Dermis microvascular lymphatic vessel endothelial cell (primary cell): ENCODE data around the gene APBB2. TPM values are rescaled to one million over a fixed set of nuclear protein-coding genes. Genes with fewer than 3 reads are reported as not detected.
A peak's percentile ranks its signal among the peaks of the same experiment; 100 is the strongest.
"Not testable (repeated sequence)": the region's sequence is repeated elsewhere in the genome, so short reads cannot be mapped to it uniquely, and the experiment has no call there.

Experiments
- DNase-seq, 2 donors: peaks; one replicate each; pipeline versions ENCODE4 v3.0.0 to v3.0.0-alpha.2; 2010; ENCODE audit warnings: low read depth in 2 of 2
- total RNA-seq: library from RNA; depleted of rRNA; stranded (reverse); fragments of >200 nt; gene quantifications from 2 replicates; pipeline ENCODE4 v1.2.1, GENCODE V29; 2014

APBB2 gene
- total RNA-seq, 1 donor from 2014 or later, result 30.9 TPM

GRCh38 chr4:40832175-40832574 is 382.2 kb downstream of the APBB2 start:
- no peak for DNase-seq

- DNase-seq, result no peak
Measured at GRCh38 chr4:40831146-40831907, 383.0 kb downstream of the APBB2 start.

- DNase-seq, result no peak
Measured at GRCh38 chr4:40829586-40829985, 384.8 kb downstream of the APBB2 start.

GRCh38 chr4:40828661-40829060 is 385.7 kb downstream of the APBB2 start:
- no peak for DNase-seq

GRCh38 chr4:40827758-40828157 is 386.6 kb downstream of the APBB2 start:
- no peak for DNase-seq

- no peak for DNase-seq
Measured at GRCh38 chr4:40826821-40827220, 387.5 kb downstream of the APBB2 start.

GRCh38 chr4:40825014-40825838 is 389.1 kb downstream of the APBB2 start:
- DNase-seq, result no peak

GRCh38 chr4:40822420-40823166 is 391.7 kb downstream of the APBB2 start:
- DNase-seq, result no peak

- DNase-seq, result no peak
Measured at GRCh38 chr4:40820101-40820500, 394.2 kb downstream of the APBB2 start.

- not testable (repeated sequence) for DNase-seq
Measured at GRCh38 chr4:40817157-40817556, 397.2 kb downstream of the APBB2 start.

- no peak for DNase-seq
Measured at GRCh38 chr4:40812856-40813255, 401.5 kb downstream of the APBB2 start.

GRCh38 chr4:40812386-40812785 is 402.0 kb downstream of the APBB2 start:
- no peak for DNase-seq

- peak in 1 of 2 donors; percentile 23 for DNase-seq
Measured at GRCh38 chr4:40811956-40812355, 402.4 kb downstream of the APBB2 start.

- no peak for DNase-seq
Measured at GRCh38 chr4:40808926-40809457, 405.4 kb downstream of the APBB2 start.

GRCh38 chr4:40804598-40804997 is 409.7 kb downstream of the APBB2 start:
- no peak for DNase-seq

- DNase-seq, result no peak
Measured at GRCh38 chr4:40800064-40800463, 414.3 kb downstream of the APBB2 start.

- no peak for DNase-seq
Measured at GRCh38 chr4:40789771-40790170, 424.6 kb downstream of the APBB2 start.

GRCh38 chr4:40789031-40789430 is 425.3 kb downstream of the APBB2 start:
- DNase-seq, result no peak

GRCh38 chr4:40788331-40788730 is 426.0 kb downstream of the APBB2 start:
- no peak for DNase-seq

GRCh38 chr4:40785727-40786126 is 428.6 kb downstream of the APBB2 start:
- DNase-seq, result no peak

GRCh38 chr4:40782876-40783275 is 431.5 kb downstream of the APBB2 start:
- no peak for DNase-seq

- DNase-seq, result no peak
Measured at GRCh38 chr4:40778090-40778489, 436.3 kb downstream of the APBB2 start.
